Liver (tissue), 9 donors: ENCODE results near the gene TMCO4. TPM values are rescaled to one million over a fixed set of nuclear protein-coding genes. Genes with fewer than 3 reads are reported as not detected.

Experiments used
- DNase-seq: peaks from one replicate; pipeline ENCODE4 v3.0.0-alpha.2; 2017; ENCODE audit warnings: low spot score
- H3K27ac ChIP-seq, 2 donors: one replicate each; pipeline ENCODE4 v1.7.0; 2013; ENCODE audit warnings: inconsistent platforms in 2 of 2, low read length in 2 of 2, control low read depth in 1 of 2, low read depth in 1 of 2, mild to moderate bottlenecking in 1 of 2
- H3K27me3 ChIP-seq, 4 donors: one replicate each; pipeline versions ENCODE4 v1.6.1 to v1.7.0; 2013; ENCODE audit warnings: low read length in 3 of 4, inconsistent platforms in 1 of 4, mild to moderate bottlenecking in 1 of 4, moderate library complexity in 1 of 4; ENCODE audit not compliant: control insufficient read depth in 4 of 4, insufficient read depth in 4 of 4
- H3K36me3 ChIP-seq, 4 donors: one replicate each; pipeline versions ENCODE4 v1.6.1 to v1.7.0; 2013; ENCODE audit warnings: low read length in 3 of 4, mild to moderate bottlenecking in 3 of 4, low read depth in 1 of 4, moderate library complexity in 1 of 4; ENCODE audit not compliant: control insufficient read depth in 4 of 4, insufficient read depth in 3 of 4
- H3K4me1 ChIP-seq, 4 donors: one replicate each; pipeline versions ENCODE4 v1.6.1 to v1.7.0; 2013; ENCODE audit warnings: low read length in 3 of 4, mild to moderate bottlenecking in 3 of 4, moderate library complexity in 1 of 4; ENCODE audit not compliant: control insufficient read depth in 4 of 4, insufficient read depth in 4 of 4
- H3K4me3 ChIP-seq, 3 donors: one replicate each; pipeline versions ENCODE4 v1.6.1 to v1.7.0; 2013; ENCODE audit warnings: low read length in 3 of 3, control low read depth in 1 of 3, low read depth in 1 of 3, mild to moderate bottlenecking in 1 of 3
- H3K9ac ChIP-seq, 2 donors: one replicate each; pipeline ENCODE4 v1.7.0; 2013; ENCODE audit warnings: low read length in 2 of 2, mild to moderate bottlenecking in 2 of 2, moderate library complexity in 2 of 2, control low read depth in 1 of 2, low read depth in 1 of 2
- H3K9me3 ChIP-seq, 4 donors: one replicate each; pipeline versions ENCODE4 v1.6.1 to v1.7.0; 2013; ENCODE audit warnings: low read length in 3 of 4; ENCODE audit not compliant: control insufficient read depth in 4 of 4
- EGR1 ChIP-seq, 2 donors: IDR thresholded peaks; 2 replicates each; pipeline ENCODE4 v1.6.1; 2016 to 2018; ENCODE audit warnings: antibody characterized with exemption in 2 of 2, low read depth in 2 of 2
- FOXA1 ChIP-seq: IDR thresholded peaks from 2 replicates; pipeline ENCODE4 v1.6.1; 2016; ENCODE audit warnings: antibody characterized with exemption
- FOXA2 ChIP-seq: IDR thresholded peaks from 2 replicates; pipeline ENCODE4 v1.6.1; 2016; ENCODE audit warnings: antibody characterized with exemption
- GABPA ChIP-seq, 2 donors: IDR thresholded peaks in 1 of 2; conservative IDR thresholded peaks in 1 of 2; 2 replicates each; pipeline ENCODE4 v1.6.1; 2016; ENCODE audit warnings: antibody characterized with exemption in 2 of 2, mild to moderate bottlenecking in 1 of 2, moderate library complexity in 1 of 2
- HNF4A ChIP-seq, 2 donors: conservative IDR thresholded peaks; 2 replicates each; pipeline ENCODE4 v1.6.1; 2016; ENCODE audit warnings: antibody characterized with exemption in 2 of 2, mild to moderate bottlenecking in 2 of 2
- HNF4G ChIP-seq: IDR thresholded peaks from 2 replicates; pipeline ENCODE4 v1.6.1; 2016; ENCODE audit warnings: antibody characterized with exemption
- JUND ChIP-seq, 2 donors: IDR thresholded peaks; 2 replicates each; pipeline ENCODE4 v1.6.1; 2016; ENCODE audit warnings: antibody characterized with exemption in 2 of 2
- NR2F2 ChIP-seq: IDR thresholded peaks from 2 replicates; pipeline ENCODE4 v1.6.1; 2016; ENCODE audit warnings: antibody characterized with exemption
- RAD21 ChIP-seq, 2 donors: IDR thresholded peaks; 2 replicates each; pipeline ENCODE4 v1.6.1; 2016; ENCODE audit warnings: antibody characterized with exemption in 2 of 2, mild to moderate bottlenecking in 2 of 2
- RXRA ChIP-seq, 2 donors: IDR thresholded peaks; 2 replicates each; pipeline ENCODE4 v1.6.1; 2017 to 2018; ENCODE audit warnings: antibody characterized with exemption in 2 of 2, mild to moderate bottlenecking in 1 of 2
- SP1 ChIP-seq: IDR thresholded peaks from 2 replicates; pipeline ENCODE4 v1.6.1; 2018; ENCODE audit warnings: antibody characterized with exemption, mild to moderate bottlenecking
- TAF1 ChIP-seq: conservative IDR thresholded peaks from 2 replicates; pipeline ENCODE4 v1.6.1; 2016; ENCODE audit warnings: antibody characterized with exemption, mild to moderate bottlenecking
- YY1 ChIP-seq: IDR thresholded peaks from 2 replicates; pipeline ENCODE4 v1.6.1; 2016; ENCODE audit warnings: antibody characterized with exemption, mild to moderate bottlenecking
- WGBS: extraction: QIAGEN DNeasy Blood & Tissue Kit; methylation state at CpG from one replicate; pipeline ENCODE4 v1.1.7; 2013; 5-methylcytosine and 5-hydroxymethylcytosine counted together
- polyA plus RNA-seq, 2 donors: library from polyadenylated mRNA; stranded (reverse) in 1 of 2; unstranded in 1 of 2; fragments of 200-250 nt in 1 of 2; fragments of >200 nt in 1 of 2; fragmentation: Nextera tagmentation in 1 of 2; extraction: Ambion mirVana in 1 of 2; gene quantifications; one replicate each; pipeline versions ENCODE4 v1.2.1 to v1.2.3, GENCODE V29; 2013 to 2015
- total RNA-seq, 2 donors: library from RNA; depleted of rRNA; stranded (reverse); fragments of >200 nt; gene quantifications; one replicate each; pipeline ENCODE4 v1.2.3, GENCODE V29; 2014
- TF ChIP-seq, protein P1 (sequence below): IDR thresholded peaks from 2 replicates; pipeline ENCODE4 v1.6.1; 2016; ENCODE audit warnings: antibody characterized with exemption, mild to moderate bottlenecking
- TF ChIP-seq, protein P2 (sequence below): IDR thresholded peaks from 2 replicates; pipeline ENCODE4 v1.6.1; 2016; ENCODE audit warnings: antibody characterized with exemption
- TF ChIP-seq, protein P3 (sequence below): IDR thresholded peaks from 2 replicates; pipeline ENCODE4 v1.6.1; 2016; ENCODE audit warnings: antibody characterized with exemption
- TF ChIP-seq, protein P4 (sequence below): fragments of 150-350 bp; IDR thresholded peaks from 2 replicates; pipeline ENCODE4 v1.5.1; 2017; ENCODE audit warnings: improper control_type of control experiment, low read depth, low read length; ENCODE audit not compliant: missing input control
- TF ChIP-seq, protein P5 (sequence below): IDR thresholded peaks from 2 replicates; pipeline ENCODE4 v1.6.1; 2016; ENCODE audit warnings: antibody characterized with exemption
- donor health status: healthy.
- donor health status: healthy.
- donor health status: healthy.
- donor health status: healthy.
- donor health status: healthy.

Gene TMCO4
- total and polyA plus RNA-seq, 4 donors = 4.0 to 9.5 (median 6.0) TPM

DNA sequence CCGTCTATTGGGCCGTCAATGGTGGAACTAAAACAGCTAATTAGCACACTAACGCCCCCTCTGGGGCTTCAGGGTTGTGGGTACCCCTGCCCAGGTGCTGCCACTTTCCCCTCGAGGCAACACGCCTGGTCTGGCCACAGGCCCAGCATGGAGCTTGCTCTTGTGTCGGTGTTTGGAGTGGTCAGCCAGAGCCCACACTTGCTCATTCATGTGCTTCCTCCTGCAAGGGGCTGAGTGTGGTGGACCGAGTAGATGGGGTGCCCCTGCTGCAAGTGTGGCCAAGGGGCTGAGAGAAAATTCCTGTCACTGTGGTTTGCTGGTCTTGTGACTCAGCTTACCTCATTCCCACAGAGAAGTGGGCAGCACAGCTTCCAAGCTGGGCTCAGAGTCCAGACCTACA lies 109.4 kb downstream of the TMCO4 start (continued):
- TF ChIP-seq, protein P1, sequence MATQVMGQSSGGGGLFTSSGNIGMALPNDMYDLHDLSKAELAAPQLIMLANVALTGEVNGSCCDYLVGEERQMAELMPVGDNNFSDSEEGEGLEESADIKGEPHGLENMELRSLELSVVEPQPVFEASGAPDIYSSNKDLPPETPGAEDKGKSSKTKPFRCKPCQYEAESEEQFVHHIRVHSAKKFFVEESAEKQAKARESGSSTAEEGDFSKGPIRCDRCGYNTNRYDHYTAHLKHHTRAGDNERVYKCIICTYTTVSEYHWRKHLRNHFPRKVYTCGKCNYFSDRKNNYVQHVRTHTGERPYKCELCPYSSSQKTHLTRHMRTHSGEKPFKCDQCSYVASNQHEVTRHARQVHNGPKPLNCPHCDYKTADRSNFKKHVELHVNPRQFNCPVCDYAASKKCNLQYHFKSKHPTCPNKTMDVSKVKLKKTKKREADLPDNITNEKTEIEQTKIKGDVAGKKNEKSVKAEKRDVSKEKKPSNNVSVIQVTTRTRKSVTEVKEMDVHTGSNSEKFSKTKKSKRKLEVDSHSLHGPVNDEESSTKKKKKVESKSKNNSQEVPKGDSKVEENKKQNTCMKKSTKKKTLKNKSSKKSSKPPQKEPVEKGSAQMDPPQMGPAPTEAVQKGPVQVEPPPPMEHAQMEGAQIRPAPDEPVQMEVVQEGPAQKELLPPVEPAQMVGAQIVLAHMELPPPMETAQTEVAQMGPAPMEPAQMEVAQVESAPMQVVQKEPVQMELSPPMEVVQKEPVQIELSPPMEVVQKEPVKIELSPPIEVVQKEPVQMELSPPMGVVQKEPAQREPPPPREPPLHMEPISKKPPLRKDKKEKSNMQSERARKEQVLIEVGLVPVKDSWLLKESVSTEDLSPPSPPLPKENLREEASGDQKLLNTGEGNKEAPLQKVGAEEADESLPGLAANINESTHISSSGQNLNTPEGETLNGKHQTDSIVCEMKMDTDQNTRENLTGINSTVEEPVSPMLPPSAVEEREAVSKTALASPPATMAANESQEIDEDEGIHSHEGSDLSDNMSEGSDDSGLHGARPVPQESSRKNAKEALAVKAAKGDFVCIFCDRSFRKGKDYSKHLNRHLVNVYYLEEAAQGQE = no peak
- TF ChIP-seq HNF4G = no peak

DNA sequence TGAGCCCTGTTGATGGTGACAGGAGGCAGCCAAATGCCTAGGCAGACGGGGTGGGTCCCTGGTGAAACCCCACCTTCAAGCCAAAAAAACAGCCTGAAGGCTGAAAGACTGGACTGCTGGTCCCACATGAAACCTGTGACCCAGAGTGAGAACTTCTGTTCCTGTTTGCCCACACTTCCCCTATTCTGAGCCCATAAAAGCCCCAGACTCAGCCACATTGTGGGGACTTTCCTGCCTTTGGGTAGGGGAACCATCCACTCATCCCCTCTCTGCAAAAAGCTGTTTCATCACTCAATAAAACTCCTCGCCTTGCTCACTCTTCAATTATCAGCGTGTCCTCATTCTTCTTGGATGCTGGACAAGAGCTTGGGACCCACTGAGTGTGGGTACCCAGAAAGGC lies 109.9 kb downstream of the TMCO4 start:
- WGBS = 98% methylated on average over 3 of the region's 3 CpGs
- Histone ChIP-seq H3K9me3 (no peaks in the 10 kb centered on the region), H3K36me3 (peaks cover 0 to 21% (median 8%) of the 10 kb centered on the region in 4 donors), H3K4me1 (no peaks in the 10 kb centered on the region), H3K27me3 (no peaks in the 10 kb centered on the region), H3K27ac (no peak overlapping the region), H3K9ac (no peak overlapping the region), H3K4me3 (no peak overlapping the region)
- no peak for DNase-seq
- TF ChIP-seq EGR1 (IDR thresholded peaks at IDR 0.05; ENCODE audit: low read depth in 2 of 2) (no peak), TAF1 (no peak), FOXA2 (no peak), RAD21 (IDR thresholded peaks at IDR 0.05) (no peak), YY1 (no peak), HNF4G (no peak), RXRA (IDR thresholded peaks at IDR 0.05) (no peak), GABPA (IDR thresholded peaks at IDR 0.05 in 1 of 2, conservative IDR thresholded peaks at IDR 0.05 in 1 of 2) (no peak), SP1 (no peak), FOXA1 (no peak), HNF4A (conservative IDR thresholded peaks at IDR 0.05) (no peak), NR2F2 (no peak), JUND (IDR thresholded peaks at IDR 0.05) (no peak)
- TF ChIP-seq, protein P1 = no peak
- TF ChIP-seq, protein P2, sequence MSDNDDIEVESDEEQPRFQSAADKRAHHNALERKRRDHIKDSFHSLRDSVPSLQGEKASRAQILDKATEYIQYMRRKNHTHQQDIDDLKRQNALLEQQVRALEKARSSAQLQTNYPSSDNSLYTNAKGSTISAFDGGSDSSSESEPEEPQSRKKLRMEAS = no peak
- TF ChIP-seq, protein P3, sequence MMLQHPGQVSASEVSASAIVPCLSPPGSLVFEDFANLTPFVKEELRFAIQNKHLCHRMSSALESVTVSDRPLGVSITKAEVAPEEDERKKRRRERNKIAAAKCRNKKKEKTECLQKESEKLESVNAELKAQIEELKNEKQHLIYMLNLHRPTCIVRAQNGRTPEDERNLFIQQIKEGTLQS = no peak
- TF ChIP-seq, protein P4, sequence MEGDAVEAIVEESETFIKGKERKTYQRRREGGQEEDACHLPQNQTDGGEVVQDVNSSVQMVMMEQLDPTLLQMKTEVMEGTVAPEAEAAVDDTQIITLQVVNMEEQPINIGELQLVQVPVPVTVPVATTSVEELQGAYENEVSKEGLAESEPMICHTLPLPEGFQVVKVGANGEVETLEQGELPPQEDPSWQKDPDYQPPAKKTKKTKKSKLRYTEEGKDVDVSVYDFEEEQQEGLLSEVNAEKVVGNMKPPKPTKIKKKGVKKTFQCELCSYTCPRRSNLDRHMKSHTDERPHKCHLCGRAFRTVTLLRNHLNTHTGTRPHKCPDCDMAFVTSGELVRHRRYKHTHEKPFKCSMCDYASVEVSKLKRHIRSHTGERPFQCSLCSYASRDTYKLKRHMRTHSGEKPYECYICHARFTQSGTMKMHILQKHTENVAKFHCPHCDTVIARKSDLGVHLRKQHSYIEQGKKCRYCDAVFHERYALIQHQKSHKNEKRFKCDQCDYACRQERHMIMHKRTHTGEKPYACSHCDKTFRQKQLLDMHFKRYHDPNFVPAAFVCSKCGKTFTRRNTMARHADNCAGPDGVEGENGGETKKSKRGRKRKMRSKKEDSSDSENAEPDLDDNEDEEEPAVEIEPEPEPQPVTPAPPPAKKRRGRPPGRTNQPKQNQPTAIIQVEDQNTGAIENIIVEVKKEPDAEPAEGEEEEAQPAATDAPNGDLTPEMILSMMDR = no peak
- TF ChIP-seq, protein P5, sequence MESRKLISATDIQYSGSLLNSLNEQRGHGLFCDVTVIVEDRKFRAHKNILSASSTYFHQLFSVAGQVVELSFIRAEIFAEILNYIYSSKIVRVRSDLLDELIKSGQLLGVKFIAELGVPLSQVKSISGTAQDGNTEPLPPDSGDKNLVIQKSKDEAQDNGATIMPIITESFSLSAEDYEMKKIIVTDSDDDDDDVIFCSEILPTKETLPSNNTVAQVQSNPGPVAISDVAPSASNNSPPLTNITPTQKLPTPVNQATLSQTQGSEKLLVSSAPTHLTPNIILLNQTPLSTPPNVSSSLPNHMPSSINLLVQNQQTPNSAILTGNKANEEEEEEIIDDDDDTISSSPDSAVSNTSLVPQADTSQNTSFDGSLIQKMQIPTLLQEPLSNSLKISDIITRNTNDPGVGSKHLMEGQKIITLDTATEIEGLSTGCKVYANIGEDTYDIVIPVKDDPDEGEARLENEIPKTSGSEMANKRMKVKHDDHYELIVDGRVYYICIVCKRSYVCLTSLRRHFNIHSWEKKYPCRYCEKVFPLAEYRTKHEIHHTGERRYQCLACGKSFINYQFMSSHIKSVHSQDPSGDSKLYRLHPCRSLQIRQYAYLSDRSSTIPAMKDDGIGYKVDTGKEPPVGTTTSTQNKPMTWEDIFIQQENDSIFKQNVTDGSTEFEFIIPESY = no peak
